Thyroid gland (tissue), 4 donors: ENCODE measurements around the gene OGFOD3.

Source experiments
- POLR2A ChIP-seq, 2 donors: fragments of 450-650 bp; IDR thresholded peaks; one replicate each; pipeline ENCODE4 v1.6.1; 2017; ENCODE audit warnings: antibody characterized with exemption in 2 of 2, mild to moderate bottlenecking in 2 of 2, moderate library complexity in 1 of 2
- TF ChIP-seq, protein P1 (sequence below), 6 experiments: fragments of 200-600 bp in 3 of 6; fragments of 450-650 bp in 3 of 6; sonication (generic) in 3 of 6; IDR thresholded peaks; one replicate each; pipeline ENCODE4 v1.5.1; 2016 to 2019; ENCODE audit warnings: antibody characterized with exemption in 6 of 6, mild to moderate bottlenecking in 2 of 6, inconsistent platforms in 1 of 6, moderate library complexity in 1 of 6

- peak in 1 of 2 donors; percentile 49 for TF ChIP-seq POLR2A (IDR thresholded peaks at IDR 0.05)
- TF ChIP-seq, protein P1, sequence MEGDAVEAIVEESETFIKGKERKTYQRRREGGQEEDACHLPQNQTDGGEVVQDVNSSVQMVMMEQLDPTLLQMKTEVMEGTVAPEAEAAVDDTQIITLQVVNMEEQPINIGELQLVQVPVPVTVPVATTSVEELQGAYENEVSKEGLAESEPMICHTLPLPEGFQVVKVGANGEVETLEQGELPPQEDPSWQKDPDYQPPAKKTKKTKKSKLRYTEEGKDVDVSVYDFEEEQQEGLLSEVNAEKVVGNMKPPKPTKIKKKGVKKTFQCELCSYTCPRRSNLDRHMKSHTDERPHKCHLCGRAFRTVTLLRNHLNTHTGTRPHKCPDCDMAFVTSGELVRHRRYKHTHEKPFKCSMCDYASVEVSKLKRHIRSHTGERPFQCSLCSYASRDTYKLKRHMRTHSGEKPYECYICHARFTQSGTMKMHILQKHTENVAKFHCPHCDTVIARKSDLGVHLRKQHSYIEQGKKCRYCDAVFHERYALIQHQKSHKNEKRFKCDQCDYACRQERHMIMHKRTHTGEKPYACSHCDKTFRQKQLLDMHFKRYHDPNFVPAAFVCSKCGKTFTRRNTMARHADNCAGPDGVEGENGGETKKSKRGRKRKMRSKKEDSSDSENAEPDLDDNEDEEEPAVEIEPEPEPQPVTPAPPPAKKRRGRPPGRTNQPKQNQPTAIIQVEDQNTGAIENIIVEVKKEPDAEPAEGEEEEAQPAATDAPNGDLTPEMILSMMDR (IDR thresholded peaks at IDR 0.05), result no peak
Observed at GRCh38 chr17:82356845-82357355, 61.5 kb downstream of the OGFOD3 start.
